ENCODE measurements around the gene GPR153. TPM values are rescaled to one million over a fixed set of nuclear protein-coding genes. Genes with fewer than 3 reads are reported as not detected.

The GPR153 gene
- total and polyA plus RNA-seq, 2 of the 8 experiments (the other 6 are each of a cell fraction or from before 2014, with no cell fraction given), result 5.7 to 8.1 TPM

DNA sequence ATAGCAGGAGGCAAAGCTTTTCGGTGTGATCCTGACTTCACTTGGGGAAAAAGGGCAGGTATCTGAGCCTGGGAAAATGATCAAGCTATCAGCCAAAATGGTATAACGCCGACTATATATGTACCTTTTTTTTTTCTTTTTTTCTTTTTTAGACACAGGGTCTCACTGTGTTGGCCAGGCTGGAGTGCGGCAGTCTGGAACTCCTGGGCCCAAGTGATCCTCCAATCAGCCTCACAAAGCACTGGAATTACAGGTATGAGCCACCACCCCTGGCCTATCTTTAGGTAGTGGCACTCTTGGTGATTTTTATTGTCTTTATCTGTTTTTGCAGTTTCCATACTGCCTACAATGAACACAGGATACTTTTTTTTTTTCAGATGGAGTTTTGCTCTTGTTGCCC, 23.8 kb downstream of the GPR153 start (continued):
- TF ChIP-seq RFX5 (IDR thresholded peaks at IDR 0.05; ENCODE audit: borderline replicate concordance, low read depth, low read length), result no peak
- no peak for TF ChIP-seq JUN (IDR thresholded peaks at IDR 0.05; ENCODE audit: low read depth, low read length)

All from H1 (cell line).